ENCODE measurements around the gene GOSR1.

- TF ChIP-seq CTCF (conservative IDR thresholded peaks at IDR 0.05 in 1 of 2, IDR thresholded peaks at IDR 0.05 in 1 of 2; ENCODE audit: extremely low read depth in 1 of 2, insufficient read depth in 1 of 2, low read depth in 1 of 2, low read length in 2 of 2), result no peak
- TF ChIP-seq EZH2 (IDR thresholded peaks at IDR 0.05; ENCODE audit: borderline replicate concordance, low read length), result no peak
Measured at GRCh38 chr17:30571921-30572320, 94.7 kb downstream of the GOSR1 start.

Data from mammary epithelial cell (primary cell).